IMR-90 (cell line): ENCODE measurements around the gene ABHD2. TPM values are rescaled to one million over a fixed set of nuclear protein-coding genes. Genes with fewer than 3 reads are reported as not detected.

ENCODE experiments used
- ATAC-seq: fragments of 200-7000 bp; cut with Tn5 transposase; 2 replicates; pipeline ENCODE4 v1.9.1; 2020; ENCODE audit warnings: low read depth, mild to moderate bottlenecking, moderate library complexity
- BruUV-seq: library from RNA; stranded (reverse); fragments of 400-500 nt; replicated peaks from 2 replicates; lab custom pipeline; 2021; lab: Mats Ljungman, UMichigan
- CTCF ChIA-PET: fragments of 300-600 bp; formaldehyde crosslinking; extraction: SDS; loops from one replicate; lab custom pipeline; 2021; ENCODE audit warnings: antibody characterized with exemption; lab: Yijun Ruan, JAX
- POLR2A ChIA-PET: fragments of 300-600 bp; sonication (Branson Sonifier 250); formaldehyde crosslinking; loops from one replicate; lab custom pipeline; 2022; ENCODE audit warnings: antibody characterized with exemption; ENCODE audit not compliant: unreplicated experiment; lab: Charles Lee
- DNase-seq: peaks from one replicate; pipeline ENCODE4 v3.0.0; 2013
- H2AFZ ChIP-seq: replicated peaks from 2 replicates; pipeline ENCODE3; 2013; ENCODE audit warnings: low read length, mild to moderate bottlenecking; ENCODE audit not compliant: poor library complexity
- H2AK5ac ChIP-seq: 2 replicates; pipeline ENCODE4 v1.6.1; 2013; ENCODE audit warnings: low read depth, low read length, inconsistent platforms
- H2AK9ac ChIP-seq: replicated peaks from 2 replicates; pipeline ENCODE3; 2013; ENCODE audit warnings: mild to moderate bottlenecking, low read depth, low read length, moderate library complexity; ENCODE audit not compliant: poor library complexity
- H2BK120ac ChIP-seq: 2 replicates; pipeline ENCODE4 v1.6.1; 2013; ENCODE audit warnings: low read depth, low read length, inconsistent platforms
- H2BK15ac ChIP-seq: 3 replicates; pipeline ENCODE4 v1.6.1; 2013; ENCODE audit warnings: low read depth, low read length, inconsistent platforms
- H2BK20ac ChIP-seq: 2 replicates; pipeline ENCODE4 v1.6.1; 2013; ENCODE audit warnings: low read depth, mild to moderate bottlenecking, inconsistent platforms, low read length, moderate library complexity
- H2BK5ac ChIP-seq: 2 replicates; pipeline ENCODE4 v1.6.1; 2013; ENCODE audit warnings: mild to moderate bottlenecking, low read depth, low read length, inconsistent platforms; ENCODE audit not compliant: poor library complexity, severe bottlenecking
- H3K14ac ChIP-seq: replicated peaks from 2 replicates; pipeline ENCODE4 v1.6.1; 2013; ENCODE audit warnings: low read depth, low read length, inconsistent platforms
- H3K18ac ChIP-seq: 2 replicates; pipeline ENCODE4 v1.6.1; 2013; ENCODE audit warnings: low read depth, low read length, control low read depth
- H3K23ac ChIP-seq: 2 replicates; pipeline ENCODE4 v1.6.1; 2013; ENCODE audit warnings: low read depth, low read length, inconsistent platforms
- H3K27ac ChIP-seq: 2 replicates; pipeline ENCODE4 v1.5.1; 2013; ENCODE audit warnings: mild to moderate bottlenecking, control low read depth, low read length; ENCODE audit not compliant: insufficient read depth
- H3K27me3 ChIP-seq: 2 replicates; pipeline ENCODE4 v1.6.1; 2013; ENCODE audit warnings: low read length; ENCODE audit not compliant: control insufficient read depth, insufficient read depth
- H3K36me3 ChIP-seq: 2 replicates; pipeline ENCODE4 v1.6.1; 2013; ENCODE audit warnings: low read length, mixed read lengths; ENCODE audit not compliant: control insufficient read depth, insufficient read depth
- H3K4ac ChIP-seq: 2 replicates; pipeline ENCODE4 v1.6.1; 2013; ENCODE audit warnings: low read depth, low read length, inconsistent platforms
- H3K4me1 ChIP-seq: 2 replicates; pipeline ENCODE4 v1.6.1; 2013; ENCODE audit warnings: low read length, mixed read lengths; ENCODE audit not compliant: control insufficient read depth, insufficient read depth
- H3K4me2 ChIP-seq: 2 replicates; pipeline ENCODE4 v1.6.1; 2013; ENCODE audit warnings: low read depth, mild to moderate bottlenecking, control low read depth, low read length, moderate library complexity
- H3K4me3 ChIP-seq: 2 replicates; pipeline ENCODE4 v1.5.1; 2013; ENCODE audit warnings: low read depth, mild to moderate bottlenecking, control low read depth, low read length, moderate library complexity; ENCODE audit not compliant: insufficient read depth
- H3K56ac ChIP-seq: 2 replicates; pipeline ENCODE4 v1.6.1; 2013; ENCODE audit warnings: low read length, inconsistent platforms; ENCODE audit not compliant: insufficient read depth; ENCODE audit errors: extremely low read depth
- H3K79me1 ChIP-seq, 2 experiments: 2 replicates each; pipeline ENCODE4 v1.6.1; 2013; ENCODE audit warnings: low read length in 2 of 2, inconsistent platforms in 1 of 2, low read depth in 1 of 2
- H3K9ac ChIP-seq: 2 replicates; pipeline ENCODE4 v1.6.1; 2013; ENCODE audit warnings: low read depth, low read length, control low read depth
- H3K9me1 ChIP-seq: 2 replicates; pipeline ENCODE4 v1.6.1; 2013; ENCODE audit warnings: low read length, inconsistent platforms; ENCODE audit not compliant: insufficient read depth
- H3K9me3 ChIP-seq: 2 replicates; pipeline ENCODE4 v1.6.1; 2013; ENCODE audit warnings: low read length; ENCODE audit not compliant: control insufficient read depth, insufficient read depth
- H4K20me1 ChIP-seq: 2 replicates; pipeline ENCODE4 v1.6.1; 2013; ENCODE audit warnings: low read length, inconsistent platforms; ENCODE audit not compliant: insufficient read depth
- H4K5ac ChIP-seq: 2 replicates; pipeline ENCODE4 v1.6.1; 2013; ENCODE audit warnings: mild to moderate bottlenecking, low read depth, low read length, control low read depth
- H4K8ac ChIP-seq, 2 experiments: 2 replicates each; pipeline ENCODE4 v1.6.1; 2013; ENCODE audit warnings: low read depth in 2 of 2, low read length in 2 of 2, control low read depth in 1 of 2, inconsistent platforms in 1 of 2
- H4K91ac ChIP-seq: 2 replicates; pipeline ENCODE4 v1.6.1; 2013; ENCODE audit warnings: low read depth, low read length, inconsistent platforms; ENCODE audit not compliant: insufficient read depth
- BHLHE40 ChIP-seq: fragments of 150-350 bp; IDR thresholded peaks from 2 replicates; pipeline ENCODE4 v1.6.1; 2016; ENCODE audit warnings: mild to moderate bottlenecking, low read depth, low read length
- CHD1 ChIP-seq: IDR thresholded peaks from 2 replicates; pipeline ENCODE4 v1.6.1; 2012; ENCODE audit warnings: low read depth, low read length, improper control_type of control experiment
- MAZ ChIP-seq: IDR thresholded peaks from 2 replicates; pipeline ENCODE4 v1.6.1; 2012; ENCODE audit warnings: low read depth, mild to moderate bottlenecking, low read length, improper control_type of control experiment, moderate library complexity, borderline replicate concordance
- MXI1 ChIP-seq: IDR thresholded peaks from 2 replicates; pipeline ENCODE4 v1.6.1; 2012; ENCODE audit warnings: low read depth, mild to moderate bottlenecking, low read length, moderate library complexity, borderline replicate concordance
- POLR2A ChIP-seq: IDR thresholded peaks from 2 replicates; pipeline ENCODE4 v1.6.1; 2012; ENCODE audit warnings: mild to moderate bottlenecking, low read depth, low read length
- RAD21 ChIP-seq: IDR thresholded peaks from 2 replicates; pipeline ENCODE4 v1.6.1; 2012; ENCODE audit warnings: low read length, improper control_type of control experiment
- WGBS, 2 experiments: methylation state at CpG; one replicate each; pipeline versions ENCODE4 v1.1.5 to v1.1.7; 2013; ENCODE audit warnings: missing lambda C conversion rate in 2 of 2; ENCODE audit not compliant: insufficient read length in 1 of 2; ENCODE audit errors: extremely low coverage in 2 of 2; 5-methylcytosine and 5-hydroxymethylcytosine counted together
- dilution Hi-C: fragments of 300-500 bp; cut with HindIII; formaldehyde crosslinking; loops from one replicate; pipeline ENCODE4 v1.14.3; 2018; ENCODE audit warnings: low sequenced_read_pairs; ENCODE audit not compliant: unreplicated experiment
- in situ Hi-C: fragments of 300-500 bp; cut with MboI; formaldehyde crosslinking; loops from 3 replicates; pipeline ENCODE4 v1.14.3; 2019; ENCODE audit warnings: low sequenced_read_pairs, inconsistent platforms, mixed read lengths
- intact Hi-C: fragments of 100-400 bp; cut with micrococcal nuclease; formaldehyde crosslinking; loops from 2 replicates; pipeline ENCODE4 v1.10.0; 2022
- polyA plus RNA-seq, 3 experiments: library from polyadenylated mRNA; depleted of rRNA; stranded (reverse); fragments of >200 nt; gene quantifications; 2 replicates each; pipeline ENCODE4 v1.2.3, GENCODE V29; 2012; ENCODE audit warnings: low replicate concordance in 1 of 3
- total RNA-seq: library from RNA; depleted of rRNA; stranded (reverse); fragments of >200 nt; gene quantifications from 2 replicates; pipeline ENCODE4 v1.2.3, GENCODE V29; 2012
- TF ChIP-seq, protein P1 (sequence below): fragments of 150-350 bp; IDR thresholded peaks from 2 replicates; pipeline ENCODE4 v1.6.1; 2016; ENCODE audit warnings: low read depth, mild to moderate bottlenecking, low read length, moderate library complexity, borderline replicate concordance
- TF ChIP-seq, protein P2 (sequence below): conservative IDR thresholded peaks from 2 replicates; pipeline ENCODE4 v1.5.1; 2012; ENCODE audit warnings: mild to moderate bottlenecking, low read depth, low read length, improper control_type of control experiment

The ABHD2 gene
- total and polyA plus RNA-seq, 2 of the 4 experiments (the other 2 are of a cell fraction) = 31.2 to 62.9 TPM

DNA sequence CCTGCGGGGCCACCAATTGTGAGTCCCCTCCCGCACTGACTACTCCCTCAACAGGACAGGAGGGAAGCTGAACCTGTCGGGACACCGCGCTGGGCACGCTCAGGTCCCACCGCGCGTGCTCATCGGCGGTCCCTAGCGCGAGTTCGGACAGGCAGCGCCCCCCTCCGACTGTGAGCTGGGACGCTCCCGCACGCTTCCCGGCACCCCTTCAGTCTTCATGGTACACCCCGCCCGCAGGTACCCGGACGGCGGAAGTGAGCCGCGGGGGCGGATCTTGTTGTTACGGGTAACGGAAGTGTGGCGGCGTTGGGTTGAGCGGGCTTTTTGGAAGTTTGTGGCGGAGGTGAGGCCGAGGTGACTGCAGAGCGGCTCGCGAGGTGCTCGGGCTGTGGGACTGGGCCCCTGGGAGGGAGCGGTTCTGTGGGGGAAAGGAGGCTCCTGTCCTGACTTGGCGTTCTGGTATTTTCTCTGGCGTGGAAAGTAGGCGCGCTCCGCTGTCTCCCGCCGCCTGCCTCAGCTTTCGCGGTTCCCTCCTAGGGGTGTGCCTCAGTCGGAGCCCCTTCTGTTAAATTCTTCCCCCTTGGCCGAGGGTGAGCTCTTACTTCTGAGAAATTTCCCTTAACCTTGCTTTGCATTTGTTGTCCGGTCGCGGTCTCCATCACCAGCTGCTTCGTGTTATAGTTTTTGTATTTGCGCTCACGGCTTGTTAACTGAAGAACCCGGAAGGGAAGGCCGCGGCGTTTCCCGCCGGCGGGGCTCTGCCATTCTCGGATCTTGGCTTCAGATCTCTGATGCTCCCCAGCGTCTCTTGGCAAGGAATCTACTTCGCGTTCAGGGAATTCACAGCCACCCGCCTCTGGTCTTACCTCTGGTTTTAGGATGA lies 155.7 kb downstream of the ABHD2 start, which contains the start of gene FANCI:
TSS of gene FANCI (plus strand) at position 289 of the 883 bp plus-strand sequence. CDS start 3,669 bp downstream, outside the sequence.
- H4K91ac ChIP-seq = peak within 1 kb of the TSS; percentile 90
- WGBS, 2 experiments = 0% methylated on average over 25 of the region's 69 CpGs; no CpG with 5 or more reads in 1 of the 2 experiments
- H2BK20ac ChIP-seq = peak within 1 kb of the TSS; percentile 69; the same call in 1 of the 2 replicates
- TF ChIP-seq, protein P1, sequence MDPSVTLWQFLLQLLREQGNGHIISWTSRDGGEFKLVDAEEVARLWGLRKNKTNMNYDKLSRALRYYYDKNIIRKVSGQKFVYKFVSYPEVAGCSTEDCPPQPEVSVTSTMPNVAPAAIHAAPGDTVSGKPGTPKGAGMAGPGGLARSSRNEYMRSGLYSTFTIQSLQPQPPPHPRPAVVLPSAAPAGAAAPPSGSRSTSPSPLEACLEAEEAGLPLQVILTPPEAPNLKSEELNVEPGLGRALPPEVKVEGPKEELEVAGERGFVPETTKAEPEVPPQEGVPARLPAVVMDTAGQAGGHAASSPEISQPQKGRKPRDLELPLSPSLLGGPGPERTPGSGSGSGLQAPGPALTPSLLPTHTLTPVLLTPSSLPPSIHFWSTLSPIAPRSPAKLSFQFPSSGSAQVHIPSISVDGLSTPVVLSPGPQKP = no peak
- TF ChIP-seq MXI1 (peak; percentile 92), BHLHE40 (peak; percentile 95), POLR2A (no peak), RAD21 (peak; percentile 53), MAZ (peak; percentile 27; the same call in 1 of the 2 replicates), CHD1 (no peak; the same call in 1 of the 2 replicates)
- TF ChIP-seq, protein P2, sequence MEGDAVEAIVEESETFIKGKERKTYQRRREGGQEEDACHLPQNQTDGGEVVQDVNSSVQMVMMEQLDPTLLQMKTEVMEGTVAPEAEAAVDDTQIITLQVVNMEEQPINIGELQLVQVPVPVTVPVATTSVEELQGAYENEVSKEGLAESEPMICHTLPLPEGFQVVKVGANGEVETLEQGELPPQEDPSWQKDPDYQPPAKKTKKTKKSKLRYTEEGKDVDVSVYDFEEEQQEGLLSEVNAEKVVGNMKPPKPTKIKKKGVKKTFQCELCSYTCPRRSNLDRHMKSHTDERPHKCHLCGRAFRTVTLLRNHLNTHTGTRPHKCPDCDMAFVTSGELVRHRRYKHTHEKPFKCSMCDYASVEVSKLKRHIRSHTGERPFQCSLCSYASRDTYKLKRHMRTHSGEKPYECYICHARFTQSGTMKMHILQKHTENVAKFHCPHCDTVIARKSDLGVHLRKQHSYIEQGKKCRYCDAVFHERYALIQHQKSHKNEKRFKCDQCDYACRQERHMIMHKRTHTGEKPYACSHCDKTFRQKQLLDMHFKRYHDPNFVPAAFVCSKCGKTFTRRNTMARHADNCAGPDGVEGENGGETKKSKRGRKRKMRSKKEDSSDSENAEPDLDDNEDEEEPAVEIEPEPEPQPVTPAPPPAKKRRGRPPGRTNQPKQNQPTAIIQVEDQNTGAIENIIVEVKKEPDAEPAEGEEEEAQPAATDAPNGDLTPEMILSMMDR = peak; percentile 63
- ChIA-PET POLR2A (no interaction called here), CTCF (interaction anchor here (0.9 to 2.6 kb wide), 4 partner anchors 9 to 37 kb away, joined by 3 to 13 read pairs (median 8); no protein-coding TSS in a partner anchor)
- dilution Hi-C loops (no loop called here), in situ Hi-C loops (no loop called here), intact Hi-C loops (loop anchor here (1.0 kb wide), 1 partner anchor 37 kb away; no protein-coding TSS in a partner anchor)
- H4K8ac ChIP-seq = peak within 1 kb of the TSS; percentile 94 to 97
- H2BK5ac ChIP-seq = peak within 1 kb of the TSS; percentile 35
- H3K4ac ChIP-seq = peak within 1 kb of the TSS; percentile 90
- peaks cover 3% of the 10 kb centered on the region; the same call in 1 of the 2 replicates for H3K9me1 ChIP-seq
- peak within 1 kb of the TSS; percentile 87 for H3K4me3 ChIP-seq
- no peaks in the 10 kb centered on the region for H4K20me1 ChIP-seq
- no peaks in the 10 kb centered on the region for H3K9me3 ChIP-seq
- peak within 1 kb of the TSS; percentile 92 for H3K23ac ChIP-seq
- peak within 1 kb of the TSS; percentile 95 for H4K5ac ChIP-seq
- H3K27me3 ChIP-seq = no peaks in the 10 kb centered on the region
- H2BK120ac ChIP-seq = peak within 1 kb of the TSS; percentile 85
- peak within 1 kb of the TSS; percentile 78; the same call in 2 of the 3 replicates for H2BK15ac ChIP-seq
- H3K79me1 ChIP-seq = peaks cover 19 to 25% of the 10 kb centered on the region in 2 experiments
- peak within 1 kb of the TSS; percentile 78 for H3K9ac ChIP-seq
- H3K14ac ChIP-seq = peak within 1 kb of the TSS; percentile 96
- H3K36me3 ChIP-seq = no peaks in the 10 kb centered on the region
- peak within 1 kb of the TSS; percentile 96 for H2AK9ac ChIP-seq
- peak within 1 kb of the TSS; percentile 99 for H2AFZ ChIP-seq
- H3K4me2 ChIP-seq = peak within 1 kb of the TSS; percentile 95
- H3K4me1 ChIP-seq = peaks cover 3% of the 10 kb centered on the region
- TSS peak; percentile 56 for BruUV-seq
- H2AK5ac ChIP-seq = peak within 1 kb of the TSS; percentile 48
- peak within 1 kb of the TSS; percentile 72 for H3K18ac ChIP-seq
- H3K27ac ChIP-seq = peak within 1 kb of the TSS; percentile 46
- DNase-seq (peak; percentile 90), ATAC-seq (peak; percentile 99)
- H3K56ac ChIP-seq = peak within 1 kb of the TSS; percentile 65
